GM23338 (cell line): ENCODE results near the gene PPCDC.

Experiments
- EZH2phosphoT487 ChIP-seq: fragments of 200-600 bp; sonication (generic); IDR thresholded peaks from one replicate; pipeline ENCODE4 v1.8.1; 2018; ENCODE audit warnings: antibody characterized with exemption; ENCODE audit not compliant: unreplicated experiment
- POLR2AphosphoS5 ChIP-seq: IDR thresholded peaks from 2 replicates; pipeline ENCODE4 v1.6.1; 2016; ENCODE audit warnings: antibody characterized with exemption, low read depth
- ZNF331 ChIP-seq: fragments of 250-450 bp; sonication (Bioruptor Pico); IDR thresholded peaks from 2 replicates; pipeline ENCODE4 v1.5.0; 2020; ENCODE audit warnings: low read depth, mild to moderate bottlenecking, moderate library complexity
- TF ChIP-seq, protein P1 (sequence below), 2 experiments: fragments of 200-600 bp in 1 of 2; sonication (generic) in 1 of 2; conservative IDR thresholded peaks; 2 replicates each; pipeline versions ENCODE4 v1.5.1 to v1.6.1; 2016 to 2017; ENCODE audit warnings: antibody characterized with exemption in 2 of 2, low read depth in 2 of 2, mild to moderate bottlenecking in 2 of 2, moderate library complexity in 1 of 2

DNA sequence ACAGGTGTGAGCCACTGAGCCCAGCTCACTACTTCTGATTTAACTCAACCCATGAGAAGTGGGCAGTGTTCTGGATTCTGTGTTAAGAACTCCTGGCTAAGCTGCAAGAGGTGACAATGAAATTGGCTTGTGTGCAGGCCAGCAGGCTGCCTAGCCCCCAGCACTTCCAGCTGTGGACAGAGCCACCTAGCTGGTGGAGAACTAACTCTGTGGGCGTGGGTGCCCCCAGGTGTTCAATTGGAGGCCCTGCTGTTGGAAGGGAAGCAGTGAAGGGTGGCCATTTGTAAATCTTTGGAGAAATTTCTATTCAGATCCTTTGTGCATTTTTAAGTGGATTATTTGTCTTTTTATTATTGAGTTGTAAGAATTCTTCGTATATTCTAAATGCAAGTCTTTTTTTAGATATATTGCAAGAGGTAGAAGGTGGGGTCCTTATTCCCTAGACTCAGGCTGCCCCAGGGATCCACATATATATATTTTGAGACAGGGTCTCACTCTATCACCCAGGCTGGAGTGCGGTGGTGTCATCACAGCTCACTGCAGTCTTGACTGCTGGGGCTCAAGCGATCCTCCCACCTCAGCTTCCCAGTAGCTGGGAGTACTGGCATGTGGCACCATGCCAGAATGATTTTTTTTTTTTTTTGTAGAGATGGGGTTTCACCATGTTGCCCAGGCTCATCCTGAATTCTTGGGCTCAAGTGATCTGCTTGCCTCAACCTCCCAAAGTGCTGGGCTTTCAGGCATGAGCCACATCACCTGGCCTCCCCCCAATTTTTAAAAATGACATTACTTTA is 35.2 kb upstream of the PPCDC start:
- TF ChIP-seq, protein P1, sequence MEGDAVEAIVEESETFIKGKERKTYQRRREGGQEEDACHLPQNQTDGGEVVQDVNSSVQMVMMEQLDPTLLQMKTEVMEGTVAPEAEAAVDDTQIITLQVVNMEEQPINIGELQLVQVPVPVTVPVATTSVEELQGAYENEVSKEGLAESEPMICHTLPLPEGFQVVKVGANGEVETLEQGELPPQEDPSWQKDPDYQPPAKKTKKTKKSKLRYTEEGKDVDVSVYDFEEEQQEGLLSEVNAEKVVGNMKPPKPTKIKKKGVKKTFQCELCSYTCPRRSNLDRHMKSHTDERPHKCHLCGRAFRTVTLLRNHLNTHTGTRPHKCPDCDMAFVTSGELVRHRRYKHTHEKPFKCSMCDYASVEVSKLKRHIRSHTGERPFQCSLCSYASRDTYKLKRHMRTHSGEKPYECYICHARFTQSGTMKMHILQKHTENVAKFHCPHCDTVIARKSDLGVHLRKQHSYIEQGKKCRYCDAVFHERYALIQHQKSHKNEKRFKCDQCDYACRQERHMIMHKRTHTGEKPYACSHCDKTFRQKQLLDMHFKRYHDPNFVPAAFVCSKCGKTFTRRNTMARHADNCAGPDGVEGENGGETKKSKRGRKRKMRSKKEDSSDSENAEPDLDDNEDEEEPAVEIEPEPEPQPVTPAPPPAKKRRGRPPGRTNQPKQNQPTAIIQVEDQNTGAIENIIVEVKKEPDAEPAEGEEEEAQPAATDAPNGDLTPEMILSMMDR (conservative IDR thresholded peaks at IDR 0.05; ENCODE audit: low read depth in 2 of 2) = peak; percentile 78 to 90
- TF ChIP-seq ZNF331 = no peak
- TF ChIP-seq EZH2phosphoT487 = no peak
- TF ChIP-seq POLR2AphosphoS5 = no peak
